Panc1 (cell line): Measurements from ENCODE around the gene EEIG2. TPM values are rescaled to one million over a fixed set of nuclear protein-coding genes. Genes with fewer than 3 reads are reported as not detected.

ENCODE experiments used
- ATAC-seq: fragments of 200-7000 bp; cut with Tn5 transposase; 2 replicates; pipeline ENCODE4 v1.9.1; 2020; ENCODE audit warnings: mild to moderate bottlenecking, moderate library complexity
- BruUV-seq: library from RNA; stranded (reverse); fragments of 400-500 nt; replicated peaks from 2 replicates; lab custom pipeline; 2021; lab: Mats Ljungman, UMichigan
- CTCF ChIA-PET: fragments of 300-600 bp; sonication (Branson Sonifier 250); formaldehyde crosslinking; loops from one replicate; lab custom pipeline; 2022; ENCODE audit warnings: antibody characterized with exemption; lab: Charles Lee
- POLR2A ChIA-PET: fragments of 300-600 bp; sonication (Branson Sonifier 250); formaldehyde crosslinking; loops from one replicate; lab custom pipeline; 2022; ENCODE audit warnings: antibody characterized with exemption; lab: Charles Lee
- DNase-seq: peaks from one replicate; pipeline ENCODE4 v3.0.0-alpha.2; 2010; ENCODE audit warnings: low read depth, low spot score
- H3K27ac ChIP-seq: 2 replicates; pipeline ENCODE4 v1.5.1; 2011; ENCODE audit warnings: mild to moderate bottlenecking, low read length, inconsistent platforms
- H3K27me3 ChIP-seq: fragments of 200-500 bp; sonication (Bioruptor generic); 2 replicates; pipeline ENCODE4 v1.6.0; 2014; ENCODE audit warnings: low read length, inconsistent platforms; ENCODE audit not compliant: control insufficient read depth, insufficient read depth
- H3K36me3 ChIP-seq: fragments of 200-500 bp; sonication (Bioruptor generic); 2 replicates; pipeline ENCODE4 v1.5.1; 2014; ENCODE audit warnings: inconsistent platforms, mild to moderate bottlenecking, low read length, moderate library complexity; ENCODE audit not compliant: control insufficient read depth, insufficient read depth
- H3K4me1 ChIP-seq: 2 replicates; pipeline ENCODE4 v1.5.1; 2011; ENCODE audit warnings: inconsistent platforms, mild to moderate bottlenecking, low read length, moderate library complexity; ENCODE audit not compliant: control insufficient read depth, insufficient read depth
- H3K4me3 ChIP-seq, 2 experiments: 2 replicates each; pipeline ENCODE4 v1.5.1; 2011 to 2012; ENCODE audit warnings: low read depth in 2 of 2, low read length in 2 of 2, mild to moderate bottlenecking in 2 of 2, inconsistent platforms in 1 of 2, moderate library complexity in 1 of 2
- H3K9me3 ChIP-seq: fragments of 200-500 bp; sonication (Bioruptor generic); 2 replicates; pipeline ENCODE4 v1.5.1; 2014; ENCODE audit warnings: low read depth, mild to moderate bottlenecking, inconsistent platforms, low read length, moderate library complexity; ENCODE audit not compliant: control insufficient read depth, insufficient read depth
- POLR2AphosphoS5 ChIP-seq: IDR thresholded peaks from 2 replicates; pipeline ENCODE4 v1.6.1; 2012; ENCODE audit warnings: mild to moderate bottlenecking, low read depth, low read length, moderate library complexity
- REST ChIP-seq, 2 experiments: IDR thresholded peaks; 2 replicates each; pipeline ENCODE4 v1.6.1; 2011 to 2012; ENCODE audit warnings: low read depth in 2 of 2, control low read depth in 1 of 2, low read length in 1 of 2, mild to moderate bottlenecking in 1 of 2, moderate library complexity in 1 of 2; ENCODE audit not compliant: insufficient read depth in 1 of 2
- SIN3A ChIP-seq: IDR thresholded peaks from 2 replicates; pipeline ENCODE4 v1.6.1; 2012; ENCODE audit warnings: low read depth, mild to moderate bottlenecking, low read length, moderate library complexity, borderline replicate concordance; ENCODE audit not compliant: insufficient read depth
- TCF7L2 ChIP-seq: IDR thresholded peaks from 2 replicates; pipeline ENCODE4 v1.6.1; 2011; ENCODE audit warnings: mild to moderate bottlenecking, low read depth, low read length, inconsistent platforms
- in situ Hi-C: cut with HindIII; loops from 2 replicates; pipeline ENCODE4 v1.10.0; 2016; ENCODE audit warnings: low sequenced_read_pairs, low pct_unique_long_range_greater_than_20kb
- intact Hi-C: fragments of 100-400 bp; cut with micrococcal nuclease; formaldehyde crosslinking; loops from one replicate; pipeline ENCODE4 v1.10.0; 2022; ENCODE audit not compliant: unreplicated experiment
- total RNA-seq: library from RNA; stranded (reverse); gene quantifications from one replicate; pipeline ENCODE4 v1.2.1, GENCODE V29; 2021; ENCODE audit not compliant: unreplicated experiment
- TF ChIP-seq, protein P1 (sequence below): fragments of 450-650 bp; IDR thresholded peaks from 2 replicates; pipeline ENCODE4 v1.5.1; 2017; ENCODE audit warnings: mild to moderate bottlenecking

EEIG2 gene
- total RNA-seq, 1 experiment from 2014 or later = 5.4 TPM

DNA sequence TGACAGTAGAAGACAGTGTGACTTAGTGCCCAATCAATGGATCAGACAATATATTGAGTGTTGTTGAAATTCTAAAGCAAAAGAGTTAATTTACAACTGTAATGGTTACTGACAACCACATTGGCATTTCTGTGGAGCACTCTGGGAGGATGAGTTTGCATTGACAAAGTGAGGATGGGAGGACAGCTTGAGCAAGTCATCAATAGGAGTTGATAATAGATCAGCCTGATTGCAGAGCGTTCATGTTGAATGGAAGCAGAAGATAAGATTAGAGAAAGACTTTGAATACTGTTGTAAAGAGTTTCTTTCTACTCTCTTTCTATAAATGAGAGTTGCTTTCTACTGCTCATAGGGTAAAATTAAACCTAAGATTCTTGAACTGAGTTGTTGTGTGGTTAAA is 3.9 kb downstream of the EEIG2 start:
- BruUV-seq = no TSS peak
- Histone ChIP-seq H3K36me3 (no peaks in the 10 kb centered on the region), H3K27me3 (no peaks in the 10 kb centered on the region), H3K27ac (no peak overlapping the region), H3K9me3 (no peaks in the 10 kb centered on the region), H3K4me1 (peaks cover 6% of the 10 kb centered on the region), H3K4me3 (no peak overlapping the region)
- no peak for DNase-seq
- intact Hi-C loops (loop anchor here (2.0 kb wide), 1 partner anchor 57 kb away; no protein-coding TSS in a partner anchor), in situ Hi-C loops (no loop called here)
- ATAC-seq = no peak
- ChIA-PET POLR2A (no interaction called here), CTCF (no interaction called here)
- no peak for TF ChIP-seq REST (IDR thresholded peaks at IDR 0.05; ENCODE audit: insufficient read depth in 1 of 2, low read depth in 2 of 2, low read length in 1 of 2)
- no peak for TF ChIP-seq SIN3A
- no peak for TF ChIP-seq TCF7L2
- TF ChIP-seq, protein P1, sequence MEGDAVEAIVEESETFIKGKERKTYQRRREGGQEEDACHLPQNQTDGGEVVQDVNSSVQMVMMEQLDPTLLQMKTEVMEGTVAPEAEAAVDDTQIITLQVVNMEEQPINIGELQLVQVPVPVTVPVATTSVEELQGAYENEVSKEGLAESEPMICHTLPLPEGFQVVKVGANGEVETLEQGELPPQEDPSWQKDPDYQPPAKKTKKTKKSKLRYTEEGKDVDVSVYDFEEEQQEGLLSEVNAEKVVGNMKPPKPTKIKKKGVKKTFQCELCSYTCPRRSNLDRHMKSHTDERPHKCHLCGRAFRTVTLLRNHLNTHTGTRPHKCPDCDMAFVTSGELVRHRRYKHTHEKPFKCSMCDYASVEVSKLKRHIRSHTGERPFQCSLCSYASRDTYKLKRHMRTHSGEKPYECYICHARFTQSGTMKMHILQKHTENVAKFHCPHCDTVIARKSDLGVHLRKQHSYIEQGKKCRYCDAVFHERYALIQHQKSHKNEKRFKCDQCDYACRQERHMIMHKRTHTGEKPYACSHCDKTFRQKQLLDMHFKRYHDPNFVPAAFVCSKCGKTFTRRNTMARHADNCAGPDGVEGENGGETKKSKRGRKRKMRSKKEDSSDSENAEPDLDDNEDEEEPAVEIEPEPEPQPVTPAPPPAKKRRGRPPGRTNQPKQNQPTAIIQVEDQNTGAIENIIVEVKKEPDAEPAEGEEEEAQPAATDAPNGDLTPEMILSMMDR = no peak
- no peak for TF ChIP-seq POLR2AphosphoS5

GRCh38 chr1:108565081-108565480 is 5.2 kb downstream of the EEIG2 start:
- no peak for DNase-seq
- H3K4me1 ChIP-seq = peaks cover 6% of the 10 kb centered on the region
- no peak overlapping the region for H3K27ac ChIP-seq
- no peaks in the 10 kb centered on the region for H3K9me3 ChIP-seq
- intact Hi-C loops = no loop called here
- no peaks in the 10 kb centered on the region for H3K27me3 ChIP-seq
- POLR2A ChIA-PET = no interaction called here
- no TSS peak for BruUV-seq
- in situ Hi-C loops = no loop called here
- TF ChIP-seq, protein P1 = no peak
- TF ChIP-seq POLR2AphosphoS5 = no peak
- no peak for TF ChIP-seq TCF7L2
- TF ChIP-seq SIN3A = no peak
- no peak for TF ChIP-seq REST (IDR thresholded peaks at IDR 0.05; ENCODE audit: insufficient read depth in 1 of 2, low read depth in 2 of 2, low read length in 1 of 2)
- CTCF ChIA-PET = no interaction called here
- no peak overlapping the region for H3K4me3 ChIP-seq
- no peak for ATAC-seq
- no peaks in the 10 kb centered on the region for H3K36me3 ChIP-seq
